GM10248 (cell line): ENCODE results near the gene MEX3A.
A peak's percentile ranks its signal among the peaks of the same experiment; 100 is the strongest.
"Not testable (repeated sequence)": the region's sequence is repeated elsewhere in the genome, so short reads cannot be mapped to it uniquely, and the experiment has no call there.

Experiments used
- CTCF ChIA-PET: fragments of 300-600 bp; sonication (Branson Sonifier 250); formaldehyde crosslinking; extraction: SDS; loops from one replicate; lab custom pipeline; 2021; ENCODE audit warnings: antibody characterized with exemption; lab: Yijun Ruan, JAX
- POLR2A ChIA-PET: fragments of 350-650 bp; sonication (Branson Sonifier 250); formaldehyde crosslinking; extraction: SDS; loops from one replicate; lab custom pipeline; 2020; ENCODE audit warnings: antibody characterized with exemption; lab: Yijun Ruan, JAX
- DNase-seq: peaks from one replicate; pipeline ENCODE4 v3.0.0; 2012; ENCODE audit errors: extremely low spot score
- CTCF ChIP-seq: IDR thresholded peaks from 2 replicates; pipeline ENCODE4 v1.5.1; 2012; ENCODE audit warnings: mild to moderate bottlenecking, low read depth; ENCODE audit errors: extremely low read depth, missing control alignments, control extremely low read depth

The MEX3A gene

GRCh38 chr1:156118177-156118868 lies 36.1 kb upstream of the MEX3A start:
- no peak for DNase-seq
- TF ChIP-seq CTCF = no peak
- CTCF ChIA-PET = interaction anchor here (1.4 to 27.7 kb wide), 3 partner anchors 11 to 107 kb away, joined by 4 to 1172 read pairs (median 130); partner anchors contain the start of gene MEX3A
- POLR2A ChIA-PET = interaction anchor here (0.7 to 17.9 kb wide), 5 partner anchors 9 to 94 kb away, joined by 3 to 266 read pairs (median 4); partner anchors contain the start of gene PMF1

GRCh38 chr1:156117414-156118176 lies 35.3 kb upstream of the MEX3A start:
- POLR2A ChIA-PET = interaction anchor here (1.0 to 17.9 kb wide), 4 partner anchors 11 to 16 kb away, joined by 4 to 266 read pairs (median 6); no protein-coding TSS in a partner anchor
- no peak for TF ChIP-seq CTCF
- DNase-seq = no peak
- CTCF ChIA-PET = interaction anchor here (1.4 to 27.7 kb wide), 3 partner anchors 11 to 108 kb away, joined by 4 to 1172 read pairs (median 130); partner anchors contain the start of gene MEX3A

- DNase-seq = not testable (repeated sequence)
- ChIA-PET CTCF (interaction anchor here (1.6 to 27.7 kb wide), 3 partner anchors 12 to 82 kb away, joined by 3 to 1172 read pairs (median 130); partner anchors contain the start of gene MEX3A), POLR2A (interaction anchor here (1.0 to 17.9 kb wide), 4 partner anchors 9 to 15 kb away, joined by 5 to 266 read pairs (median 15); no protein-coding TSS in a partner anchor)
Measured at GRCh38 chr1:156116731-156117130, 34.5 kb upstream of the MEX3A start.

GRCh38 chr1:156115514-156116374 lies 33.5 kb upstream of the MEX3A start:
- DNase-seq = no peak
- CTCF ChIA-PET = interaction anchor here (1.0 to 27.7 kb wide), 8 partner anchors 8 to 270 kb away, joined by 3 to 1172 read pairs (median 4); partner anchors contain the start of gene MEX3A
- POLR2A ChIA-PET = interaction anchor here (2.5 to 17.9 kb wide), 3 partner anchors 10 to 14 kb away, joined by 13 to 266 read pairs (median 23); no protein-coding TSS in a partner anchor
- TF ChIP-seq CTCF = no peak

GRCh38 chr1:156114919-156115513 lies 32.8 kb upstream of the MEX3A start:
- ChIA-PET CTCF (interaction anchor here (1.0 to 27.7 kb wide), 8 partner anchors 8 to 271 kb away, joined by 3 to 1172 read pairs (median 4); partner anchors contain the start of gene MEX3A), POLR2A (interaction anchor here (0.5 to 17.9 kb wide), 4 partner anchors 10 to 196 kb away, joined by 4 to 266 read pairs (median 18); no protein-coding TSS in a partner anchor)
- DNase-seq = peak; percentile 39
- TF ChIP-seq CTCF = no peak
